BLaER1 (cell line): Measurements from ENCODE around the gene RASSF10.

Source experiments
- H3K27ac ChIP-seq: shearing (Covaris generic); formaldehyde crosslinking; 2 replicates; pipeline ENCODE4 v1.8.1; 2022
- H3K27me3 ChIP-seq: shearing (Covaris generic); formaldehyde crosslinking; 2 replicates; pipeline ENCODE4 v1.8.1; 2022
- H3K36me3 ChIP-seq: shearing (Covaris generic); formaldehyde crosslinking; 2 replicates; pipeline ENCODE4 v1.8.1; 2022
- H3K4me1 ChIP-seq: shearing (Covaris generic); formaldehyde crosslinking; 2 replicates; pipeline ENCODE4 v1.8.1; 2022
- H3K4me2 ChIP-seq: shearing (Covaris generic); formaldehyde crosslinking; 2 replicates; pipeline ENCODE4 v1.8.1; 2022
- H3K4me3 ChIP-seq: shearing (Covaris generic); formaldehyde crosslinking; 2 replicates; pipeline ENCODE4 v1.8.1; 2022
- H3K9ac ChIP-seq: shearing (Covaris generic); formaldehyde crosslinking; 2 replicates; pipeline ENCODE4 v1.8.1; 2022
- H3K9me3 ChIP-seq: shearing (Covaris generic); formaldehyde crosslinking; 2 replicates; pipeline ENCODE4 v1.8.1; 2022
- H4K20me1 ChIP-seq: shearing (Covaris generic); formaldehyde crosslinking; 2 replicates; pipeline ENCODE4 v1.8.1; 2022
- Cebpa-rat ChIP-seq: shearing (Covaris generic); IDR thresholded peaks from 2 replicates; pipeline ENCODE4 v1.8.1; 2022

Gene RASSF10

GRCh38 chr11:13046637-13047570 lies 37.8 kb downstream of the RASSF10 start:
- H3K9ac ChIP-seq, result no peak overlapping the region
- H3K27me3 ChIP-seq, result no peaks in the 10 kb centered on the region
- no peak overlapping the region for H3K27ac ChIP-seq
- no peak for TF ChIP-seq Cebpa-rat
- no peaks in the 10 kb centered on the region for H4K20me1 ChIP-seq
- H3K9me3 ChIP-seq, result 0 out of 2 replicates have a peak, but pooled peaks cover 3% of the 10 kb centered on the region
- H3K4me3 ChIP-seq, result no peak overlapping the region
- no peak overlapping the region for H3K4me2 ChIP-seq
- H3K36me3 ChIP-seq, result no peaks in the 10 kb centered on the region
- H3K4me1 ChIP-seq, result peaks cover 15% of the 10 kb centered on the region

- Histone ChIP-seq H4K20me1 (no peaks in the 10 kb centered on the region), H3K4me1 (peaks cover 25% of the 10 kb centered on the region), H3K27me3 (no peaks in the 10 kb centered on the region), H3K27ac (no peak overlapping the region), H3K4me3 (no peak overlapping the region), H3K9me3 (0 out of 2 replicates have a peak, but pooled peaks cover 3% of the 10 kb centered on the region), H3K36me3 (no peaks in the 10 kb centered on the region), H3K4me2 (no peak overlapping the region), H3K9ac (no peak overlapping the region)
- TF ChIP-seq Cebpa-rat, result no peak
Observed at GRCh38 chr11:13047884-13048283, 38.8 kb downstream of the RASSF10 start.

- Histone ChIP-seq H3K27me3 (no peaks in the 10 kb centered on the region), H3K36me3 (no peaks in the 10 kb centered on the region), H3K9me3 (0 out of 2 replicates have a peak, but pooled peaks cover 3% of the 10 kb centered on the region), H3K4me2 (no peak overlapping the region), H3K27ac (no peak overlapping the region), H3K4me1 (peaks cover 19% of the 10 kb centered on the region), H4K20me1 (no peaks in the 10 kb centered on the region), H3K9ac (no peak overlapping the region), H3K4me3 (no peak overlapping the region)
- no peak for TF ChIP-seq Cebpa-rat
Observed at GRCh38 chr11:13051257-13051656, 42.1 kb downstream of the RASSF10 start.

- Histone ChIP-seq H4K20me1 (no peaks in the 10 kb centered on the region), H3K4me2 (peak overlapping the region; percentile 50), H3K36me3 (no peaks in the 10 kb centered on the region), H3K9ac (no peak overlapping the region), H3K4me3 (no peak overlapping the region), H3K9me3 (0 out of 2 replicates have a peak, but pooled peaks cover 3% of the 10 kb centered on the region), H3K27ac (no peak overlapping the region), H3K4me1 (peaks cover 19% of the 10 kb centered on the region), H3K27me3 (no peaks in the 10 kb centered on the region)
- TF ChIP-seq Cebpa-rat, result no peak
Observed at GRCh38 chr11:13052130-13052571, 43.0 kb downstream of the RASSF10 start.

- TF ChIP-seq Cebpa-rat, result no peak
- Histone ChIP-seq H3K4me3 (no peak overlapping the region), H3K4me2 (no peak overlapping the region), H3K4me1 (peaks cover 19% of the 10 kb centered on the region), H3K36me3 (no peaks in the 10 kb centered on the region), H3K27me3 (no peaks in the 10 kb centered on the region), H3K27ac (no peak overlapping the region), H4K20me1 (no peaks in the 10 kb centered on the region), H3K9me3 (0 out of 2 replicates have a peak, but pooled peaks cover 3% of the 10 kb centered on the region), H3K9ac (no peak overlapping the region)
Observed at GRCh38 chr11:13053255-13053917, 44.3 kb downstream of the RASSF10 start.

GRCh38 chr11:13054278-13054677 lies 45.2 kb downstream of the RASSF10 start:
- Histone ChIP-seq H3K4me2 (no peak overlapping the region), H3K4me1 (peaks cover 19% of the 10 kb centered on the region), H3K9ac (no peak overlapping the region), H4K20me1 (no peaks in the 10 kb centered on the region), H3K9me3 (0 out of 2 replicates have a peak, but pooled peaks cover 3% of the 10 kb centered on the region), H3K27me3 (no peaks in the 10 kb centered on the region), H3K36me3 (no peaks in the 10 kb centered on the region), H3K4me3 (no peak overlapping the region), H3K27ac (no peak overlapping the region)
- TF ChIP-seq Cebpa-rat, result no peak

GRCh38 chr11:13055200-13055599 lies 46.1 kb downstream of the RASSF10 start:
- H3K4me2 ChIP-seq, result no peak overlapping the region; the same call in 1 of the 2 replicates
- H3K9me3 ChIP-seq, result no peaks in the 10 kb centered on the region
- H4K20me1 ChIP-seq, result no peaks in the 10 kb centered on the region
- peaks cover 19% of the 10 kb centered on the region for H3K4me1 ChIP-seq
- no peaks in the 10 kb centered on the region for H3K27me3 ChIP-seq
- H3K27ac ChIP-seq, result no peak overlapping the region
- TF ChIP-seq Cebpa-rat, result no peak
- H3K9ac ChIP-seq, result no peak overlapping the region
- no peak overlapping the region for H3K4me3 ChIP-seq
- no peaks in the 10 kb centered on the region for H3K36me3 ChIP-seq

- TF ChIP-seq Cebpa-rat, result no peak
- H4K20me1 ChIP-seq, result no peaks in the 10 kb centered on the region
- H3K4me3 ChIP-seq, result no peak overlapping the region
- no peaks in the 10 kb centered on the region for H3K27me3 ChIP-seq
- H3K9me3 ChIP-seq, result no peaks in the 10 kb centered on the region; the same call in 1 of the 2 replicates
- H3K4me2 ChIP-seq, result no peak overlapping the region
- no peak overlapping the region for H3K9ac ChIP-seq
- H3K36me3 ChIP-seq, result no peaks in the 10 kb centered on the region
- H3K4me1 ChIP-seq, result peaks cover 4% of the 10 kb centered on the region
- H3K27ac ChIP-seq, result no peak overlapping the region
Observed at GRCh38 chr11:13061294-13061990, 52.3 kb downstream of the RASSF10 start.
